SK-N-MC (cell line): ENCODE measurements around the gene PDE4B.

Experiments
- EZH2 ChIP-seq: fragments of 200-600 bp; sonication (generic); IDR thresholded peaks from one replicate; pipeline ENCODE4 v1.6.1; 2017; ENCODE audit warnings: antibody characterized with exemption
- POLR2AphosphoS5 ChIP-seq: IDR thresholded peaks from 2 replicates; pipeline ENCODE4 v1.6.1; 2012; ENCODE audit warnings: mild to moderate bottlenecking, low read depth, low read length, borderline replicate concordance

GRCh38 chr1:66183400-66183799, 390.7 kb downstream of the PDE4B start:
- TF ChIP-seq POLR2AphosphoS5: no peak
- TF ChIP-seq EZH2: no peak
